Kidney (tissue), 14 donors: Measurements from ENCODE around the gene GPR150. TPM values are rescaled to one million over a fixed set of nuclear protein-coding genes. Genes with fewer than 3 reads are reported as not detected.
"Not testable (repeated sequence)": the region's sequence is repeated elsewhere in the genome, so short reads cannot be mapped to it uniquely, and the experiment has no call there.

ENCODE experiments used
- DNase-seq, 5 donors: peaks; one replicate each; pipeline ENCODE4 v3.0.0-alpha.2; 2013 to 2020
- FAIRE-seq: peaks from 2 replicates; lab custom pipeline; 2012; peaks lifted over from hg19 to GRCh38; lab: Jason Lieb, UNC
- H3K27ac ChIP-seq, 2 donors: one replicate each; pipeline ENCODE4 v1.7.0; 2013; ENCODE audit warnings: low read depth in 2 of 2, low read length in 2 of 2, inconsistent platforms in 1 of 2
- H3K27me3 ChIP-seq: one replicate; pipeline ENCODE4 v1.7.1; 2013; ENCODE audit warnings: low read length, inconsistent platforms; ENCODE audit not compliant: control insufficient read depth, insufficient read depth
- H3K36me3 ChIP-seq, 3 donors: one replicate each; pipeline versions ENCODE4 v1.7.0 to v1.7.1; 2013; ENCODE audit warnings: low read length in 3 of 3, control low read depth in 1 of 3, inconsistent platforms in 1 of 3; ENCODE audit not compliant: insufficient read depth in 3 of 3, control insufficient read depth in 2 of 3
- H3K4me1 ChIP-seq, 3 donors: one replicate each; pipeline versions ENCODE4 v1.7.0 to v1.7.1; 2013; ENCODE audit warnings: low read length in 3 of 3, inconsistent platforms in 1 of 3, low read depth in 1 of 3; ENCODE audit not compliant: control insufficient read depth in 2 of 3, insufficient read depth in 2 of 3
- H3K4me3 ChIP-seq, 3 donors: one replicate each; pipeline versions ENCODE4 v1.7.0 to v1.8.1; 2013; ENCODE audit warnings: low read length in 3 of 3, control low read depth in 1 of 3, inconsistent platforms in 1 of 3
- H3K9ac ChIP-seq, 3 donors: one replicate each; pipeline versions ENCODE4 v1.7.0 to v1.7.1; 2013; ENCODE audit warnings: low read length in 3 of 3, control low read depth in 1 of 3, inconsistent platforms in 1 of 3
- H3K9me3 ChIP-seq, 3 donors: one replicate each; pipeline versions ENCODE4 v1.7.0 to v1.7.1; 2013; ENCODE audit warnings: low read length in 3 of 3, control low read depth in 1 of 3, inconsistent platforms in 1 of 3; ENCODE audit not compliant: control insufficient read depth in 2 of 3, insufficient read depth in 1 of 3
- CTCF ChIP-seq: IDR thresholded peaks from 3 replicates; pipeline ENCODE4 v1.5.1; 2012; ENCODE audit warnings: mild to moderate bottlenecking, moderate library complexity, borderline replicate concordance; ENCODE audit not compliant: insufficient read depth; ENCODE audit errors: extremely low read depth
- intact Hi-C: fragments of 100-400 bp; cut with DNase I; formaldehyde crosslinking; loops from one replicate; pipeline ENCODE4 v1.11.1; 2022
- polyA plus RNA-seq: library from polyadenylated mRNA; stranded (reverse); fragments of 350-450 nt; fragmentation: Illumina TruSeq; extraction: RNeasy Lipid Tissue Mini Kit (QIAGEN cat#74804); gene quantifications from one replicate; pipeline ENCODE4 v1.2.3, GENCODE V29; 2014; ENCODE audit warnings: low read depth, low replicate concordance; ENCODE audit not compliant: insufficient read depth
- total RNA-seq: library from RNA; stranded (reverse); fragmentation: NEBNext Ultra II Directional; extraction: Animal tissue kit (Norgen Biotek cat#: 25700); gene quantifications from one replicate; pipeline ENCODE4 v1.2.1, GENCODE V29; 2021
- donor health status: control.
- donor health status: control.
- donor health status: control.
- donor health status: control.
- donor health status: control.
- donor health status: DM: yes; HTN: yes; CAD: no.
- donor health status: Normal renal cell carcinoma (clear cell type).

Gene GPR150
- total and polyA plus RNA-seq, 2 donors from 2014 or later, result 0.16 to 0.19 TPM

GRCh38 chr5:95631991-95632675 lies 12.2 kb downstream of the GPR150 start:
- H3K9me3 ChIP-seq, result no peaks in the 10 kb centered on the region
- no peaks in the 10 kb centered on the region for H3K4me1 ChIP-seq
- DNase-seq, result no peak
- no peak for FAIRE-seq
- H3K27me3 ChIP-seq, result no peaks in the 10 kb centered on the region
- H3K4me3 ChIP-seq, result no peak overlapping the region
- intact Hi-C loops, result no loop called here
- H3K36me3 ChIP-seq, result no peaks in the 10 kb centered on the region
- TF ChIP-seq CTCF, result no peak
- H3K27ac ChIP-seq, result no peak overlapping the region
- H3K9ac ChIP-seq, result no peak overlapping the region

GRCh38 chr5:95632942-95633341 lies 13.1 kb downstream of the GPR150 start:
- H3K4me3 ChIP-seq, H3K9me3 ChIP-seq, H3K27ac ChIP-seq, intact Hi-C loops, FAIRE-seq, H3K4me1 ChIP-seq, DNase-seq, H3K27me3 ChIP-seq, H3K9ac ChIP-seq, H3K36me3 ChIP-seq: not testable (repeated sequence)

- H3K4me1 ChIP-seq, result no peaks in the 10 kb centered on the region
- H3K36me3 ChIP-seq, result no peaks in the 10 kb centered on the region
- DNase-seq (no peak), FAIRE-seq (no peak)
- TF ChIP-seq CTCF, result no peak
- H3K9ac ChIP-seq, result no peak overlapping the region
- intact Hi-C loops, result no loop called here
- H3K9me3 ChIP-seq, result no peaks in the 10 kb centered on the region
- no peaks in the 10 kb centered on the region for H3K27me3 ChIP-seq
- no peak overlapping the region for H3K27ac ChIP-seq
- H3K4me3 ChIP-seq, result no peak overlapping the region
Observed at GRCh38 chr5:95633671-95634070, 13.8 kb downstream of the GPR150 start.

- H3K4me3 ChIP-seq, result no peak overlapping the region
- no peak overlapping the region for H3K27ac ChIP-seq
- H3K27me3 ChIP-seq, result no peaks in the 10 kb centered on the region
- H3K4me1 ChIP-seq, result no peaks in the 10 kb centered on the region
- no peak for DNase-seq
- no peak for FAIRE-seq
- H3K9ac ChIP-seq, result no peak overlapping the region
- no peak for TF ChIP-seq CTCF
- intact Hi-C loops, result no loop called here
- H3K36me3 ChIP-seq, result no peaks in the 10 kb centered on the region
- no peaks in the 10 kb centered on the region for H3K9me3 ChIP-seq
Observed at GRCh38 chr5:95634081-95634480, 14.2 kb downstream of the GPR150 start.
